GM12878 (cell line): Measurements from ENCODE around the gene CPLANE2. TPM values are rescaled to one million over a fixed set of nuclear protein-coding genes. Genes with fewer than 3 reads are reported as not detected.

Experiments
- ATAC-seq: fragments of 200-7000 bp; cut with Tn5 transposase; 3 replicates; pipeline ENCODE4 v1.9.1; 2020; ENCODE audit warnings: mild to moderate bottlenecking, moderate library complexity
- BruUV-seq: library from RNA; stranded (reverse); fragments of 400-500 nt; replicated peaks from 2 replicates; lab custom pipeline; 2021; lab: Mats Ljungman, UMichigan
- CTCF ChIA-PET: fragments of 300-600 bp; sonication (Branson Sonifier 250); formaldehyde crosslinking; extraction: SDS; loops from one replicate; lab custom pipeline; 2021; ENCODE audit warnings: inconsistent platforms; lab: Yijun Ruan, JAX
- POLR2A ChIA-PET: fragments of 350-600 bp; formaldehyde crosslinking; extraction: SDS; loops from one replicate; lab custom pipeline; 2021; ENCODE audit warnings: inconsistent platforms; lab: Charles Lee
- RAD21 ChIA-PET: fragments of 300-600 bp; sonication (Branson Sonifier 250); formaldehyde crosslinking; loops from one replicate; lab custom pipeline; 2023; ENCODE audit warnings: antibody characterized with exemption; ENCODE audit not compliant: unreplicated experiment; lab: Charles Lee
- SMC1A ChIA-PET: fragments of 300-600 bp; sonication (Branson Sonifier 250); formaldehyde crosslinking; loops from one replicate; lab custom pipeline; 2023; ENCODE audit not compliant: unreplicated experiment, uncharacterized antibody; lab: Charles Lee
- DNase-seq: peaks from one replicate; pipeline ENCODE4 v3.0.0-alpha.2; 2011; ENCODE audit warnings: low read depth, low spot score
- FAIRE-seq: peaks from 3 replicates; lab custom pipeline; 2011; peaks lifted over from hg19 to GRCh38; lab: Jason Lieb, UNC
- H2AFZ ChIP-seq: 2 replicates; pipeline ENCODE4 v1.6.0; 2011; ENCODE audit warnings: low read depth, low read length, control low read depth; ENCODE audit not compliant: control insufficient read depth
- H3K27ac ChIP-seq: 2 replicates; pipeline ENCODE4 v1.5.1; 2011; ENCODE audit warnings: control low read depth; ENCODE audit not compliant: control insufficient read depth, insufficient read depth
- H3K27me3 ChIP-seq, 2 experiments: replicated peaks in 1 of 2; 2 replicates each; pipeline versions ENCODE4 v1.6.0 to v1.6.1; 2011; ENCODE audit warnings: low read length in 1 of 2; ENCODE audit not compliant: control insufficient read depth in 2 of 2, insufficient read depth in 2 of 2
- H3K36me3 ChIP-seq, 2 experiments: 2 replicates each; pipeline ENCODE4 v1.5.1; 2011; ENCODE audit warnings: low read length in 1 of 2; ENCODE audit not compliant: control insufficient read depth in 2 of 2, insufficient read depth in 2 of 2
- H3K4me1 ChIP-seq: 2 replicates; pipeline ENCODE4 v1.6.1; 2011; ENCODE audit warnings: mild to moderate bottlenecking, low read length, moderate library complexity, mixed read lengths; ENCODE audit not compliant: control insufficient read depth, insufficient read depth
- H3K4me2 ChIP-seq: 2 replicates; pipeline ENCODE4 v1.6.0; 2011; ENCODE audit warnings: control low read depth; ENCODE audit not compliant: control insufficient read depth, insufficient read depth
- H3K4me3 ChIP-seq: fragments of 200-600 bp; sonication (generic); 2 replicates; pipeline ENCODE4 v1.5.1; 2016
- H3K79me2 ChIP-seq: 2 replicates; pipeline ENCODE4 v1.6.0; 2011; ENCODE audit warnings: low read length; ENCODE audit not compliant: control insufficient read depth, insufficient read depth
- H3K9ac ChIP-seq: 2 replicates; pipeline ENCODE4 v1.8.0; 2011; ENCODE audit warnings: low read length, control low read depth, mixed read lengths; ENCODE audit not compliant: control insufficient read depth, insufficient read depth
- H3K9me3 ChIP-seq: replicated peaks from 3 replicates; pipeline ENCODE4 v1.5.1; 2011; ENCODE audit warnings: mild to moderate bottlenecking, low read length; ENCODE audit not compliant: control insufficient read depth, insufficient read depth
- H4K20me1 ChIP-seq: 2 replicates; pipeline ENCODE4 v1.6.0; 2011; ENCODE audit not compliant: control insufficient read depth, insufficient read depth
- CHD4 ChIP-seq: fragments of 200-600 bp; sonication (generic); IDR thresholded peaks from 2 replicates; pipeline ENCODE4 v1.6.1; 2016; ENCODE audit warnings: mild to moderate bottlenecking
- ETV6 ChIP-seq, 2 experiments: fragments of 450-650 bp in 1 of 2; IDR thresholded peaks in 1 of 2; conservative IDR thresholded peaks in 1 of 2; 2 replicates each; pipeline ENCODE4 v1.6.1; 2014; ENCODE audit warnings: antibody characterized with exemption in 1 of 2, borderline replicate concordance in 1 of 2, low read depth in 1 of 2, mild to moderate bottlenecking in 1 of 2, moderate library complexity in 1 of 2
- HCFC1 ChIP-seq: fragments of 150-350 bp; IDR thresholded peaks from 2 replicates; pipeline ENCODE4 v1.6.1; 2014; ENCODE audit warnings: low read length
- JUND ChIP-seq: IDR thresholded peaks from 2 replicates; pipeline ENCODE4 v1.6.1; 2012; ENCODE audit warnings: low read depth, mild to moderate bottlenecking, low read length, improper control_type of control experiment, moderate library complexity
- POLR2AphosphoS5 ChIP-seq: IDR thresholded peaks from 2 replicates; pipeline ENCODE4 v1.6.1; 2011; ENCODE audit warnings: mild to moderate bottlenecking, low read length, inconsistent platforms
- RAD21 ChIP-seq: IDR thresholded peaks from 2 replicates; pipeline ENCODE4 v1.6.1; 2011; ENCODE audit warnings: mild to moderate bottlenecking, low read depth, low read length, moderate library complexity; ENCODE audit not compliant: insufficient read depth
- SRF ChIP-seq, 2 experiments: IDR thresholded peaks; 2 replicates each; pipeline ENCODE4 v1.6.1; 2011; ENCODE audit warnings: low read depth in 2 of 2, low read length in 2 of 2, mild to moderate bottlenecking in 1 of 2, moderate library complexity in 1 of 2
- STAT1 ChIP-seq: fragments of 450-650 bp; conservative IDR thresholded peaks from 2 replicates; pipeline ENCODE4 v1.6.1; 2014; ENCODE audit warnings: antibody characterized with exemption, mild to moderate bottlenecking
- SUZ12 ChIP-seq: fragments of 200-600 bp; sonication (generic); IDR thresholded peaks from one replicate; pipeline ENCODE4 v1.6.1; 2018; ENCODE audit warnings: antibody characterized with exemption, mild to moderate bottlenecking; ENCODE audit not compliant: unreplicated experiment
- TBL1XR1 ChIP-seq: IDR thresholded peaks from 2 replicates; pipeline ENCODE4 v1.6.1; 2012; ENCODE audit warnings: low read depth, low read length, improper control_type of control experiment
- WGBS: methylation state at CpG from one replicate; pipeline ENCODE4 v1.1.6; 2016; ENCODE audit warnings: low lambda C conversion rate; ENCODE audit not compliant: insufficient replicate concordance, insufficient coverage; ENCODE audit errors: missing lambda C conversion rate; 5-methylcytosine and 5-hydroxymethylcytosine counted together
- in situ Hi-C: fragments of 300-500 bp; cut with MboI; formaldehyde crosslinking; loops from 9 replicates; pipeline ENCODE4 v1.14.3; 2018; ENCODE audit warnings: mixed read lengths
- intact Hi-C: fragments of 100-400 bp; cut with micrococcal nuclease; formaldehyde crosslinking; loops from one replicate; pipeline ENCODE4 v1.14.2; 2022; ENCODE audit not compliant: unreplicated experiment
- polyA plus RNA-seq, 11 experiments: library from polyadenylated mRNA; depleted of rRNA in 4 of 11; unstranded in 6 of 11; stranded (reverse) in 5 of 11; fragments of >200 nt; fragmentation: Nextera tagmentation in 4 of 11; fragmentation: Illumina TruSeq in 1 of 11; extraction: Ambion mirVana in 4 of 11; extraction: Trizol in 1 of 11; gene quantifications; 1 replicate in 1 of 11; 2 replicates in 10 of 11; pipeline versions ENCODE4 v1.2.1 to v1.2.3, GENCODE V29; 2011 to 2016; ENCODE audit warnings: inconsistent platforms in 2 of 11, missing spikeins in 2 of 11, low read depth in 1 of 11
- total RNA-seq, 4 experiments: library from RNA; depleted of rRNA in 3 of 4; stranded (reverse); fragments of >200 nt in 3 of 4; fragmentation: Illumina TruSeq in 1 of 4; extraction: Trizol in 1 of 4; gene quantifications; 2 replicates each; pipeline versions ENCODE4 v1.2.1 to v1.2.3, GENCODE V29; 2013 to 2021
- TF ChIP-seq, protein P1 (sequence below): fragments of 450-650 bp; IDR thresholded peaks from 2 replicates; pipeline ENCODE4 v1.6.1; 2017; ENCODE audit warnings: mild to moderate bottlenecking, moderate library complexity
- TF ChIP-seq, protein P2 (sequence below): fragments of 450-650 bp; IDR thresholded peaks from 2 replicates; pipeline ENCODE4 v1.6.1; 2018; ENCODE audit warnings: mild to moderate bottlenecking, low read depth, moderate library complexity; ENCODE audit not compliant: partially characterized antibody
- TF ChIP-seq, protein P3 (sequence below): fragments of 450-650 bp; IDR thresholded peaks from 2 replicates; pipeline ENCODE4 v1.6.1; 2017; ENCODE audit warnings: mild to moderate bottlenecking, low read depth, inconsistent platforms; ENCODE audit not compliant: poor library complexity, severe bottlenecking
- TF ChIP-seq, protein P4 (sequence below): IDR thresholded peaks from 2 replicates; pipeline ENCODE4 v1.6.1; 2012; ENCODE audit warnings: low read length, inconsistent platforms

Gene CPLANE2
- total and polyA plus RNA-seq, 10 of the 15 experiments (the other 5 are each of a cell fraction or from before 2014, with no cell fraction given), result 0.09 to 4.5 (median 2.3) TPM; not detected in 1

DNA sequence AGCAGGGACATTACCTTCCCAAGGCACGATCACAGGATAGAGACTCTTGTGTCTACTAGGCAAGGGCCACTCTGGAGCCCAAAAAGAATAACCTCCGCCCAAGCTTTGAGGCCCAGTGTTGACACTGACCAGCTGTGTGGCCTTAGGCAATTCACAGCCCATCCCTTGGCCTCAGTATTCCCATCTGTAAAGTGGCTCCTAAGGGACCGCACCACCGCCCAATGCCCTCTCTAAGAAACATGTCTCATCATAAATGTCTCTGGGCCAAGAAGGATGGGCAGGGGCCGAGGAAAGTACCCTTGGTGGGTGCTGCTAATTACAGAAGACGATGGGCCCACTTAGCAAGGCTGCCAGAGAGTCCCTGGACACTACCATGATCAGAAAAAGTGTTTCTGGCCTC lies 25.2 kb downstream of the CPLANE2 start:
- intact Hi-C loops, result no loop called here
- FAIRE-seq, result no peak
- TF ChIP-seq, protein P1, sequence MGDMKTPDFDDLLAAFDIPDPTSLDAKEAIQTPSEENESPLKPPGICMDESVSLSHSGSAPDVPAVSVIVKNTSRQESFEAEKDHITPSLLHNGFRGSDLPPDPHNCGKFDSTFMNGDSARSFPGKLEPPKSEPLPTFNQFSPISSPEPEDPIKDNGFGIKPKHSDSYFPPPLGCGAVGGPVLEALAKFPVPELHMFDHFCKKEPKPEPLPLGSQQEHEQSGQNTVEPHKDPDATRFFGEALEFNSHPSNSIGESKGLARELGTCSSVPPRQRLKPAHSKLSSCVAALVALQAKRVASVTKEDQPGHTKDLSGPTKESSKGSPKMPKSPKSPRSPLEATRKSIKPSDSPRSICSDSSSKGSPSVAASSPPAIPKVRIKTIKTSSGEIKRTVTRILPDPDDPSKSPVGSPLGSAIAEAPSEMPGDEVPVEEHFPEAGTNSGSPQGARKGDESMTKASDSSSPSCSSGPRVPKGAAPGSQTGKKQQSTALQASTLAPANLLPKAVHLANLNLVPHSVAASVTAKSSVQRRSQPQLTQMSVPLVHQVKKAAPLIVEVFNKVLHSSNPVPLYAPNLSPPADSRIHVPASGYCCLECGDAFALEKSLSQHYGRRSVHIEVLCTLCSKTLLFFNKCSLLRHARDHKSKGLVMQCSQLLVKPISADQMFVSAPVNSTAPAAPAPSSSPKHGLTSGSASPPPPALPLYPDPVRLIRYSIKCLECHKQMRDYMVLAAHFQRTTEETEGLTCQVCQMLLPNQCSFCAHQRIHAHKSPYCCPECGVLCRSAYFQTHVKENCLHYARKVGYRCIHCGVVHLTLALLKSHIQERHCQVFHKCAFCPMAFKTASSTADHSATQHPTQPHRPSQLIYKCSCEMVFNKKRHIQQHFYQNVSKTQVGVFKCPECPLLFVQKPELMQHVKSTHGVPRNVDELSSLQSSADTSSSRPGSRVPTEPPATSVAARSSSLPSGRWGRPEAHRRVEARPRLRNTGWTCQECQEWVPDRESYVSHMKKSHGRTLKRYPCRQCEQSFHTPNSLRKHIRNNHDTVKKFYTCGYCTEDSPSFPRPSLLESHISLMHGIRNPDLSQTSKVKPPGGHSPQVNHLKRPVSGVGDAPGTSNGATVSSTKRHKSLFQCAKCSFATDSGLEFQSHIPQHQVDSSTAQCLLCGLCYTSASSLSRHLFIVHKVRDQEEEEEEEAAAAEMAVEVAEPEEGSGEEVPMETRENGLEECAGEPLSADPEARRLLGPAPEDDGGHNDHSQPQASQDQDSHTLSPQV, result no peak
- TF ChIP-seq, protein P2, sequence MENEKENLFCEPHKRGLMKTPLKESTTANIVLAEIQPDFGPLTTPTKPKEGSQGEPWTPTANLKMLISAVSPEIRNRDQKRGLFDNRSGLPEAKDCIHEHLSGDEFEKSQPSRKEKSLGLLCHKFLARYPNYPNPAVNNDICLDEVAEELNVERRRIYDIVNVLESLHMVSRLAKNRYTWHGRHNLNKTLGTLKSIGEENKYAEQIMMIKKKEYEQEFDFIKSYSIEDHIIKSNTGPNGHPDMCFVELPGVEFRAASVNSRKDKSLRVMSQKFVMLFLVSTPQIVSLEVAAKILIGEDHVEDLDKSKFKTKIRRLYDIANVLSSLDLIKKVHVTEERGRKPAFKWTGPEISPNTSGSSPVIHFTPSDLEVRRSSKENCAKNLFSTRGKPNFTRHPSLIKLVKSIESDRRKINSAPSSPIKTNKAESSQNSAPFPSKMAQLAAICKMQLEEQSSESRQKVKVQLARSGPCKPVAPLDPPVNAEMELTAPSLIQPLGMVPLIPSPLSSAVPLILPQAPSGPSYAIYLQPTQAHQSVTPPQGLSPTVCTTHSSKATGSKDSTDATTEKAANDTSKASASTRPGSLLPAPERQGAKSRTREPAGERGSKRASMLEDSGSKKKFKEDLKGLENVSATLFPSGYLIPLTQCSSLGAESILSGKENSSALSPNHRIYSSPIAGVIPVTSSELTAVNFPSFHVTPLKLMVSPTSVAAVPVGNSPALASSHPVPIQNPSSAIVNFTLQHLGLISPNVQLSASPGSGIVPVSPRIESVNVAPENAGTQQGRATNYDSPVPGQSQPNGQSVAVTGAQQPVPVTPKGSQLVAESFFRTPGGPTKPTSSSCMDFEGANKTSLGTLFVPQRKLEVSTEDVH, result no peak
- TF ChIP-seq ETV6 (conservative IDR thresholded peaks at IDR 0.05 in 1 of 2, IDR thresholded peaks at IDR 0.05 in 1 of 2; ENCODE audit: borderline replicate concordance in 1 of 2, low read depth in 1 of 2) (no peak), CHD4 (no peak), JUND (no peak), STAT1 (no peak), SRF (IDR thresholded peaks at IDR 0.05; ENCODE audit: low read depth in 2 of 2, low read length in 2 of 2) (no peak), HCFC1 (no peak), SUZ12 (no peak), TBL1XR1 (no peak), RAD21 (no peak), POLR2AphosphoS5 (no peak)
- TF ChIP-seq, protein P3, sequence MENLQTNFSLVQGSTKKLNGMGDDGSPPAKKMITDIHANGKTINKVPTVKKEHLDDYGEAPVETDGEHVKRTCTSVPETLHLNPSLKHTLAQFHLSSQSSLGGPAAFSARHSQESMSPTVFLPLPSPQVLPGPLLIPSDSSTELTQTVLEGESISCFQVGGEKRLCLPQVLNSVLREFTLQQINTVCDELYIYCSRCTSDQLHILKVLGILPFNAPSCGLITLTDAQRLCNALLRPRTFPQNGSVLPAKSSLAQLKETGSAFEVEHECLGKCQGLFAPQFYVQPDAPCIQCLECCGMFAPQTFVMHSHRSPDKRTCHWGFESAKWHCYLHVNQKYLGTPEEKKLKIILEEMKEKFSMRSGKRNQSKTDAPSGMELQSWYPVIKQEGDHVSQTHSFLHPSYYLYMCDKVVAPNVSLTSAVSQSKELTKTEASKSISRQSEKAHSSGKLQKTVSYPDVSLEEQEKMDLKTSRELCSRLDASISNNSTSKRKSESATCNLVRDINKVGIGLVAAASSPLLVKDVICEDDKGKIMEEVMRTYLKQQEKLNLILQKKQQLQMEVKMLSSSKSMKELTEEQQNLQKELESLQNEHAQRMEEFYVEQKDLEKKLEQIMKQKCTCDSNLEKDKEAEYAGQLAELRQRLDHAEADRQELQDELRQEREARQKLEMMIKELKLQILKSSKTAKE, result no peak
- TF ChIP-seq, protein P4, sequence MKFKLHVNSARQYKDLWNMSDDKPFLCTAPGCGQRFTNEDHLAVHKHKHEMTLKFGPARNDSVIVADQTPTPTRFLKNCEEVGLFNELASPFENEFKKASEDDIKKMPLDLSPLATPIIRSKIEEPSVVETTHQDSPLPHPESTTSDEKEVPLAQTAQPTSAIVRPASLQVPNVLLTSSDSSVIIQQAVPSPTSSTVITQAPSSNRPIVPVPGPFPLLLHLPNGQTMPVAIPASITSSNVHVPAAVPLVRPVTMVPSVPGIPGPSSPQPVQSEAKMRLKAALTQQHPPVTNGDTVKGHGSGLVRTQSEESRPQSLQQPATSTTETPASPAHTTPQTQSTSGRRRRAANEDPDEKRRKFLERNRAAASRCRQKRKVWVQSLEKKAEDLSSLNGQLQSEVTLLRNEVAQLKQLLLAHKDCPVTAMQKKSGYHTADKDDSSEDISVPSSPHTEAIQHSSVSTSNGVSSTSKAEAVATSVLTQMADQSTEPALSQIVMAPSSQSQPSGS, result no peak

More for the DNA sequence above, 25.2 kb downstream of the CPLANE2 start:
- no peaks in the 10 kb centered on the region for H3K79me2 ChIP-seq
- no peak overlapping the region for H3K4me3 ChIP-seq
- no peaks in the 10 kb centered on the region for H3K9me3 ChIP-seq
- in situ Hi-C loops, result no loop called here
- ChIA-PET POLR2A (no interaction called here), CTCF (interaction anchor here (0.9 to 1.1 kb wide), 2 partner anchors 8 to 33 kb away, joined by 3 to 4 read pairs; no protein-coding TSS in a partner anchor), RAD21 (no interaction called here), SMC1A (interaction anchor here (1.1 kb wide), 1 partner anchor 33 kb away, joined by 3 read pairs; no protein-coding TSS in a partner anchor)
- H3K9ac ChIP-seq, result no peak overlapping the region
- ATAC-seq (no peak), DNase-seq (no peak)
- no peak overlapping the region for H3K4me2 ChIP-seq
- H3K27ac ChIP-seq, result no peak overlapping the region
- no TSS peak for BruUV-seq
- no peak overlapping the region for H2AFZ ChIP-seq
- no peaks in the 10 kb centered on the region; a peak in 1 of 4 replicates for H3K27me3 ChIP-seq
- no peaks in the 10 kb centered on the region for H4K20me1 ChIP-seq
- peaks cover 5% of the 10 kb centered on the region; the same call in 1 of the 2 replicates for H3K4me1 ChIP-seq
- 56% methylated on average over 6 of the region's 6 CpGs for WGBS
- H3K36me3 ChIP-seq, result no peaks in the 10 kb centered on the region
